Gastroesophageal sphincter (tissue), 4 donors: ENCODE data around the gene ATP6V0D1. TPM values are rescaled to one million over a fixed set of nuclear protein-coding genes. Genes with fewer than 3 reads are reported as not detected.
A peak's percentile ranks its signal among the peaks of the same experiment; 100 is the strongest.

Experiments
- ATAC-seq: fragments of 150-250 bp; one replicate; pipeline ENCODE4 v1.9.1; 2016; ENCODE audit warnings: mild to moderate bottlenecking, moderate library complexity
- H3K27ac ChIP-seq, 4 donors: fragments of 200-600 bp; sonication (generic) in 3 of 4; 1 replicate in 3 of 4; 2 replicates in 1 of 4; pipeline ENCODE4 v1.5.1; 2016 to 2019
- H3K27me3 ChIP-seq: fragments of 200-600 bp; sonication (generic); one replicate; pipeline ENCODE4 v1.5.1; 2019
- H3K36me3 ChIP-seq, 2 donors: fragments of 200-600 bp; sonication (generic); one replicate each; pipeline ENCODE4 v1.5.1; 2019; ENCODE audit warnings: control low read depth in 1 of 2
- H3K4me1 ChIP-seq, 3 donors: fragments of 200-600 bp; sonication (generic); 1 replicate in 2 of 3; 2 replicates in 1 of 3; pipeline ENCODE4 v1.5.1; 2016 to 2019; ENCODE audit warnings: control low read depth in 2 of 3
- H3K4me3 ChIP-seq, 2 donors: fragments of 200-600 bp; sonication (generic); one replicate each; pipeline ENCODE4 v1.5.1; 2019; ENCODE audit warnings: mild to moderate bottlenecking in 1 of 2, moderate library complexity in 1 of 2
- H3K9me3 ChIP-seq, 3 donors: fragments of 200-600 bp; sonication (generic); one replicate each; pipeline ENCODE4 v1.5.1; 2017 to 2019; ENCODE audit warnings: control low read depth in 2 of 3
- CTCF ChIP-seq, 4 experiments: fragments of 200-600 bp in 2 of 4; fragments of 450-650 bp in 2 of 4; sonication (generic) in 1 of 4; IDR thresholded peaks; one replicate each; pipeline ENCODE4 v1.5.1; 2017 to 2019; ENCODE audit warnings: antibody characterized with exemption in 4 of 4, mild to moderate bottlenecking in 2 of 4, moderate library complexity in 2 of 4
- EP300 ChIP-seq: sonication (generic); formaldehyde crosslinking; IDR thresholded peaks from one replicate; pipeline ENCODE4 v1.6.1; 2017; ENCODE audit warnings: antibody characterized with exemption, mild to moderate bottlenecking
- POLR2A ChIP-seq, 2 donors: fragments of 450-650 bp; IDR thresholded peaks; one replicate each; pipeline ENCODE4 v1.6.1; 2017; ENCODE audit warnings: antibody characterized with exemption in 2 of 2, mild to moderate bottlenecking in 2 of 2, moderate library complexity in 1 of 2
- POLR2AphosphoS5 ChIP-seq: sonication (generic); formaldehyde crosslinking; IDR thresholded peaks from one replicate; pipeline ENCODE4 v1.6.1; 2017; ENCODE audit warnings: antibody characterized with exemption
- WGBS, 2 donors: methylation state at CpG; one replicate each; pipeline ENCODE4 v1.1.5; 2018; ENCODE audit warnings: low coverage in 1 of 2; 5-methylcytosine and 5-hydroxymethylcytosine counted together
- total RNA-seq, 4 donors: library from RNA; depleted of rRNA; stranded (reverse); fragments of >200 nt; gene quantifications; one replicate each; pipeline ENCODE4 v1.1.0, GENCODE V29; 2016

The ATP6V0D1 gene
- total RNA-seq, 4 donors from 2014 or later, result 94.2 to 145 (median 110) TPM

DNA sequence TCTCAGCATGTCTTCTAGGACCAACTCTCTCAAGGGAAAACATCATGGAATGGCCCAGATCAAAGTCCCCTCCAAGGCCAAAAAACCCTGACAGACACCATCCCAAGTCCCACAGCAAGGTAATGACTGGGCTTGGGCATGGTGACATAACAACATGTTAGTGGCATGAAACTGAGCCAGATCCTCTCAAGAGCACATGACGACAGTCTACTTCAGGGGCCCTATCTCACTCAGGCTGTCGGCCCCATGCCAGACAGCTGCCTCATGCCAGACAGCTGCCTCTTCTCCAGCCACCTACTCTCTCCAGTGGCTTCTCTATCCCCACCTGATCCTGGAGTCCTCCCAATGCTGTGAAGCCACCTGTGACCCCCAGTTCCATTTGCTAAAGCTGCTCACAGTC is 31.6 kb downstream of the ATP6V0D1 start:
- H3K9me3 ChIP-seq, result no peaks in the 10 kb centered on the region
- no peaks in the 10 kb centered on the region for H3K27me3 ChIP-seq
- 58 to 72% methylated on average over 2 of the region's 2 CpGs for WGBS, 2 donors
- peaks cover 0 to 72% of the 10 kb centered on the region in 2 donors for H3K36me3 ChIP-seq
- TF ChIP-seq POLR2AphosphoS5 (no peak), CTCF (IDR thresholded peaks at IDR 0.05) (no peak), POLR2A (IDR thresholded peaks at IDR 0.05) (no peak), EP300 (no peak)
- ATAC-seq, result no peak
- peaks cover 0 to 83% (median 46%) of the 10 kb centered on the region in 3 donors for H3K4me1 ChIP-seq
- H3K4me3 ChIP-seq, result no peak overlapping the region
- H3K27ac ChIP-seq, result peak overlapping the region in 2 of 4 donors; percentile 14 to 20

GRCh38 chr16:67448580-67448979 is 32.4 kb downstream of the ATP6V0D1 start:
- Histone ChIP-seq H3K27ac (peak overlapping the region in 1 of 4 donors; percentile 20), H3K4me1 (peaks cover 0 to 91% (median 52%) of the 10 kb centered on the region in 3 donors)
- 89 to 100% methylated on average over 3 of the region's 5 CpGs for WGBS, 2 donors

GRCh38 chr16:67447508-67448076 is 33.4 kb downstream of the ATP6V0D1 start:
- Histone ChIP-seq H3K27me3 (no peaks in the 10 kb centered on the region), H3K9me3 (no peaks in the 10 kb centered on the region), H3K4me1 (peaks cover 0 to 98% (median 57%) of the 10 kb centered on the region in 3 donors), H3K4me3 (no peak overlapping the region), H3K27ac (peak overlapping the region in 3 of 4 donors; percentile 34 to 63 (median 51)), H3K36me3 (peaks cover 0 to 79% of the 10 kb centered on the region in 2 donors)
- no peak for ATAC-seq
- 100% methylated on average over 1 of the region's 6 CpGs; no CpG with 5 or more reads in 1 of the 2 donors for WGBS, 2 donors
- TF ChIP-seq CTCF (IDR thresholded peaks at IDR 0.05) (peak in 2 of 4 experiments; percentile 31 to 45), POLR2A (IDR thresholded peaks at IDR 0.05) (no peak)

More at GRCh38 chr16:67448580-67448979, 32.4 kb downstream of the ATP6V0D1 start:
- no peak for TF ChIP-seq POLR2AphosphoS5
- no peak for TF ChIP-seq EP300
- TF ChIP-seq CTCF (IDR thresholded peaks at IDR 0.05), result no peak
- TF ChIP-seq POLR2A (IDR thresholded peaks at IDR 0.05), result no peak
- no peaks in the 10 kb centered on the region for H3K27me3 ChIP-seq
- no peak overlapping the region for H3K4me3 ChIP-seq
- ATAC-seq, result no peak
- H3K9me3 ChIP-seq, result no peaks in the 10 kb centered on the region
- H3K36me3 ChIP-seq, result peaks cover 0 to 79% of the 10 kb centered on the region in 2 donors

GRCh38 chr16:67446968-67447507 is 33.9 kb downstream of the ATP6V0D1 start:
- H3K36me3 ChIP-seq, result peaks cover 0 to 79% of the 10 kb centered on the region in 2 donors
- TF ChIP-seq POLR2AphosphoS5 (no peak), CTCF (IDR thresholded peaks at IDR 0.05) (no peak), EP300 (no peak), POLR2A (IDR thresholded peaks at IDR 0.05) (no peak)
- ATAC-seq, result no peak
- H3K27me3 ChIP-seq, result no peaks in the 10 kb centered on the region
- peaks cover 0 to 98% (median 58%) of the 10 kb centered on the region in 3 donors for H3K4me1 ChIP-seq
- WGBS, 2 donors, result 73 to 84% methylated on average over 3 to 5 of the region's 8 CpGs
- no peaks in the 10 kb centered on the region for H3K9me3 ChIP-seq
- peak overlapping the region in 3 of 4 donors; percentile 34 to 63 (median 51) for H3K27ac ChIP-seq
- H3K4me3 ChIP-seq, result no peak overlapping the region
